ENCODE data around the gene TEX22. TPM values are rescaled to one million over a fixed set of nuclear protein-coding genes. Genes with fewer than 3 reads are reported as not detected.

Gene TEX22
- total and polyA plus RNA-seq, 4 donors: 0.02 to 0.14 (median 0.08) TPM; not detected in 1

DNA sequence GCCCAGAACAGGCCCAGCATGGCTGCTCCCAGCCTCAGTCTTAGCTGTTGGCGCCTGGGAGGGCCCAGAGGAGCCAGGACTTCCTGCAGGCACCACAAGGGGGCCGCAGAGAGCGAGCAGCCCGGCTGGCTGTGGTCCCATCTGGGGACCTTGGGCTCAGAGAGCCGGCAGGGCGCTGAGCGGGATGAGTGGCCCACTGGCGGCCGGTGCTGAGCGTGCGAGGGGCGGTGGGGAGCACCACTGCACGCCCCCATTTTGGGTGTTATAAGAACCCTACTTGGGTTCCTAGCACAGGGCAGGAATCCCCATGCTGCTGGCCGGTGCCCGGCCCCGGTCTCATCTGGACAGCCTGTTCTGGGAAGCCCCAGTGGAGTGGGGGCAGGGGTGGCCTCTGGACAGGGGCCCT lies 50.4 kb downstream of the TEX22 start:
- Histone ChIP-seq H3K27me3 (ENCODE audit: control insufficient read depth in 4 of 4, insufficient read depth in 4 of 4, low read length in 3 of 4) (no peaks in the 10 kb centered on the region), H3K4me1 (ENCODE audit: control insufficient read depth in 4 of 4, insufficient read depth in 4 of 4, low read length in 3 of 4) (no peaks in the 10 kb centered on the region), H3K4me3 (ENCODE audit: low read depth in 1 of 3, low read length in 3 of 3) (no peak overlapping the region), H3K9me3 (ENCODE audit: control insufficient read depth in 4 of 4, low read length in 3 of 4) (no peaks in the 10 kb centered on the region), H3K27ac (ENCODE audit: low read depth in 1 of 2, low read length in 2 of 2) (no peak overlapping the region), H3K9ac (ENCODE audit: low read depth in 1 of 2, low read length in 2 of 2) (no peak overlapping the region), H3K36me3 (ENCODE audit: control insufficient read depth in 4 of 4, insufficient read depth in 3 of 4, low read depth in 1 of 4, low read length in 3 of 4) (peaks cover 0 to 16% (median 2%) of the 10 kb centered on the region in 4 donors)
- TF ChIP-seq ZBTB33 (IDR thresholded peaks at IDR 0.05) (no peak), RAD21 (IDR thresholded peaks at IDR 0.05) (peak; percentile 69 to 87), REST (IDR thresholded peaks at IDR 0.05) (no peak)
- TF ChIP-seq, protein P1, sequence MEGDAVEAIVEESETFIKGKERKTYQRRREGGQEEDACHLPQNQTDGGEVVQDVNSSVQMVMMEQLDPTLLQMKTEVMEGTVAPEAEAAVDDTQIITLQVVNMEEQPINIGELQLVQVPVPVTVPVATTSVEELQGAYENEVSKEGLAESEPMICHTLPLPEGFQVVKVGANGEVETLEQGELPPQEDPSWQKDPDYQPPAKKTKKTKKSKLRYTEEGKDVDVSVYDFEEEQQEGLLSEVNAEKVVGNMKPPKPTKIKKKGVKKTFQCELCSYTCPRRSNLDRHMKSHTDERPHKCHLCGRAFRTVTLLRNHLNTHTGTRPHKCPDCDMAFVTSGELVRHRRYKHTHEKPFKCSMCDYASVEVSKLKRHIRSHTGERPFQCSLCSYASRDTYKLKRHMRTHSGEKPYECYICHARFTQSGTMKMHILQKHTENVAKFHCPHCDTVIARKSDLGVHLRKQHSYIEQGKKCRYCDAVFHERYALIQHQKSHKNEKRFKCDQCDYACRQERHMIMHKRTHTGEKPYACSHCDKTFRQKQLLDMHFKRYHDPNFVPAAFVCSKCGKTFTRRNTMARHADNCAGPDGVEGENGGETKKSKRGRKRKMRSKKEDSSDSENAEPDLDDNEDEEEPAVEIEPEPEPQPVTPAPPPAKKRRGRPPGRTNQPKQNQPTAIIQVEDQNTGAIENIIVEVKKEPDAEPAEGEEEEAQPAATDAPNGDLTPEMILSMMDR (IDR thresholded peaks at IDR 0.05; ENCODE audit: low read depth, low read length, missing input control): peak; percentile 76
- WGBS: 54% methylated on average over 16 of the region's 16 CpGs
- DNase-seq (ENCODE audit: low spot score): peak; percentile 69

- no peaks in the 10 kb centered on the region for H3K27me3 ChIP-seq (ENCODE audit: control insufficient read depth in 4 of 4, insufficient read depth in 4 of 4, low read length in 3 of 4)
- no peak for DNase-seq (ENCODE audit: low spot score)
- no peak overlapping the region for H3K27ac ChIP-seq (ENCODE audit: low read depth in 1 of 2, low read length in 2 of 2)
- H3K4me1 ChIP-seq (ENCODE audit: control insufficient read depth in 4 of 4, insufficient read depth in 4 of 4, low read length in 3 of 4): no peaks in the 10 kb centered on the region
- H3K36me3 ChIP-seq (ENCODE audit: control insufficient read depth in 4 of 4, insufficient read depth in 3 of 4, low read depth in 1 of 4, low read length in 3 of 4): peaks cover 0 to 20% (median 3%) of the 10 kb centered on the region in 4 donors
- no peak overlapping the region for H3K4me3 ChIP-seq (ENCODE audit: low read depth in 1 of 3, low read length in 3 of 3)
- 95% methylated on average over 47 of the region's 47 CpGs for WGBS
- TF ChIP-seq FOXA2 (IDR thresholded peaks at IDR 0.05) (no peak), ZBTB33 (IDR thresholded peaks at IDR 0.05) (no peak), RXRA (IDR thresholded peaks at IDR 0.05) (no peak), YY1 (IDR thresholded peaks at IDR 0.05) (no peak), EGR1 (IDR thresholded peaks at IDR 0.05; ENCODE audit: low read depth in 2 of 2) (no peak), RAD21 (IDR thresholded peaks at IDR 0.05) (no peak)
- no peaks in the 10 kb centered on the region for H3K9me3 ChIP-seq (ENCODE audit: control insufficient read depth in 4 of 4, low read length in 3 of 4)
- H3K9ac ChIP-seq (ENCODE audit: low read depth in 1 of 2, low read length in 2 of 2): no peak overlapping the region
These were observed 51.2 kb downstream of the TEX22 start for GRCh38 chr14:105449276-105450122.

Data from liver (tissue), 9 donors.